Middle frontal gyrus (tissue), 1 donor: ENCODE results near the gene FRMD4A.

Source experiments
- DNase-seq: peaks from one replicate; pipeline ENCODE4 v3.0.0-alpha.2; 2015; ENCODE audit warnings: low spot score; ENCODE audit errors: extremely low spot score

FRMD4A gene

GRCh38 chr10:14340051-14340744 lies 9.5 kb upstream of the FRMD4A start:
- no peak for DNase-seq

DNA sequence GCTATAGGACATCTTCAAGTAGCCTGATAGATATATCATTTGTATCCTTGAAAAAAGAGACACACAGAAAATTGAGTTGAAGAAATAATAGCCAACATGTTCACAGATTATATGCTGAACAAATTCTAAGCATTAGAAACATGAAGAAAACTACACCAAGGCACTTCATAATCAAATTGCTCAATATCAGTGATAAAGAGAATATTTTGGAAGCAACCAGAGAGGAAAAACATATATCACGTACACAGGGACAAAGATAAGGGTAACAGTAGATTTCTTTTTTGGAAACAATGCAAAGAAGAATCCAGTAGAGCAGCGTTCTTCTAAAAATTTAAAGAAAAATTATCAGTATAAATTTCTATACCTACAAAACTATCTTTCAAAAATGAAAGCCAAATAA lies 6.0 kb upstream of the FRMD4A start:
- DNase-seq = no peak

GRCh38 chr10:14334771-14335170 lies 4.0 kb upstream of the FRMD4A start:
- DNase-seq = no peak

GRCh38 chr10:14333606-14334005 lies 2.9 kb upstream of the FRMD4A start:
- DNase-seq = no peak

- no peak for DNase-seq
Observed at GRCh38 chr10:14332903-14333302, 2.2 kb upstream of the FRMD4A start.

DNA sequence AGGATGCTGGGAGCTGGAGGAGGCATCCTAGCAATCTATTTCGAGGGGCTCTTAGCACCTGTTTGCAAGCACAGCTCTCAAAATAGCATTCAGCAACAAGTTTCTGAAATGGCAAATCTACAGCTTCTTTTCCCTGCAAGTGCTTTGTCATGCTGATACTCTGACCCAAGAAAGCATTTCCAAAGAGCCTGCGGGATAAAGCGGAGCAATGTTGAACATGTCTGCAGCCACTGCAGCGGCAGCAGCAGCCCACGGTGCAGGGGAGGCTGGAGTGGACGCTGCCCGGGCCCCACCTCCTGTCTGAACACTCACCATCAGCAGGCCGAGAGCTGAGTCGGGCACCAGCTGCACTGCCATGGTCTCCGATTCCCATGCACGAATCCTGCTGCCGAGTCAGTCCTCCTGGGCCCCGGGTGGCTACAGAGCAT lies 964 bp downstream of the FRMD4A start:
- no peak for DNase-seq

DNA sequence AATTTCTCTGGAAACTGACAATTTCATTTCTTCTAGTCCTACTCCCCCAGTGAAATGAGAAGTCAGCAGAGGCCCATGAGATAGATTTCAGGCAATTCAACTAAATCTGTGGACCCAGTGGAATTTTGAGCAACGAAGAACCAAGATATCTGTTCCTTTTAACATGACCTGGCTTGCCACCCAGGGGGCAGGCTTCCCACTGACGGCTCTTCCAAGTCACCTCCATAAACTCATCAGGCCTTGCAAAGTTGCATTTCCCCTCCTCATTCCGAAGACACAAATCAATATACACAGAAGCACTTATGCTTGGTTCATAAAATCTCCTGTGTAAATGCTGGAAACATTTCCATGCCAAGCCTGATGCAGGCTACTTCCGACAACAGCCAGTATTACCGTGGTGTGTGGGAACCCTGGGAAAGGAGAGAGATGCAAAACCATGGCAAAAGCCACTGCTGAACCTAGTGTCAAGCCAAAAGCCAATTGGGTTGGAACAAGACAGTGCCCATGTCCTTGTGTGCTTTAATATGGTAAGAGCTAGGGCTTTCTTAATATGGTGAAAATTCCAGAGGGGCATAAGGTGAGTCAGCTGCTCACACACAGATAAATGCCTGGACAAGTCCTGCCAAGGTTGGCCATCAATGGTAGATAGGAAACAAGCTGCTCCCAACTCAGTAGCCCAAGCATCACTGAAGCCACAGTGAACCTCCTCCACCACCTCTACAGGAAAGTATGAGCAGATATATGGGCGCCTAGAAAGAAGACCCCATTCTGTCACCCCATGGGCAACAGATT lies 1.6 kb downstream of the FRMD4A start:
- no peak for DNase-seq

GRCh38 chr10:14327527-14327926 lies 3.2 kb downstream of the FRMD4A start:
- peak; percentile 48 for DNase-seq

DNA sequence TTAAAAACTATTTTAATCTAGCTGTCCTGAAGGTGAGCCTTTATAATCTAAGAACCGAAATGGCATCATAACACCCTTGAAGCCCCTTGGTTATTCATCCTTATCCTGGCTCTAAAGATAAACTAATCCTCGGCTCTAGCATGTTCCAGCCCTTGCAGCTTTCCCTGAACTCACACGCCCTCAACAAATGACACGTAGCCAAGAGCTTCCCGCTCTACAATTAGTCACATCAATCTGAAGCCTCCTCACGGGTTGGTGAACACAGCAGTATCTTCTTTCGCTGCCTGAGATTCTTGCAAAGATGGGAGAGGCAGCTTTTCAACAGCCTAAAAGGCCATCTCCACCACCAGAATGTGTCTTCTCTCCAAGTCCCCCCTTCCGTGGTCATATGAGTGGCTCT lies 4.1 kb downstream of the FRMD4A start:
- DNase-seq = no peak

- DNase-seq = no peak
Observed at GRCh38 chr10:14325325-14325955, 5.3 kb downstream of the FRMD4A start.

- no peak for DNase-seq
Observed at GRCh38 chr10:14322526-14323188, 8.1 kb downstream of the FRMD4A start.

- DNase-seq = no peak
Observed at GRCh38 chr10:14318007-14318406, 12.7 kb downstream of the FRMD4A start.

DNA sequence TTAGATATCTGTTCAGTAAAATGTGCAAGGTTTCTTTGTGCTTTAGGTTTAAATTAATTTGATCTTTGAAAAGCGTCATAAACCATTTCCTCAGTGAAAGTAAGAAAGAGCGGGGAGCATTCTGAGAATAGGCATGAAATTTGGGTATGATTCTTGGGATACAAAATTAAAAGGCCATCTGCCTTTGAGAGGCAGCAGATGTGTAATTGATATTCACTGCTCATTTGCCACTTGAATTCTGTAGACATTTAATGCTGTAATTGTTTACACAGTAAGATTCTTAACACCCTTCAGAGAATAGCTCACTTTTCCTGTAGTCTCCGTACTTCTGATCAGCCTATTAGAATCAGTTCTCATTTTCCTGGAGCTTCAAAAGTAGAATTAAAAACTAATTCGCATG lies 18.7 kb downstream of the FRMD4A start:
- no peak for DNase-seq

DNA sequence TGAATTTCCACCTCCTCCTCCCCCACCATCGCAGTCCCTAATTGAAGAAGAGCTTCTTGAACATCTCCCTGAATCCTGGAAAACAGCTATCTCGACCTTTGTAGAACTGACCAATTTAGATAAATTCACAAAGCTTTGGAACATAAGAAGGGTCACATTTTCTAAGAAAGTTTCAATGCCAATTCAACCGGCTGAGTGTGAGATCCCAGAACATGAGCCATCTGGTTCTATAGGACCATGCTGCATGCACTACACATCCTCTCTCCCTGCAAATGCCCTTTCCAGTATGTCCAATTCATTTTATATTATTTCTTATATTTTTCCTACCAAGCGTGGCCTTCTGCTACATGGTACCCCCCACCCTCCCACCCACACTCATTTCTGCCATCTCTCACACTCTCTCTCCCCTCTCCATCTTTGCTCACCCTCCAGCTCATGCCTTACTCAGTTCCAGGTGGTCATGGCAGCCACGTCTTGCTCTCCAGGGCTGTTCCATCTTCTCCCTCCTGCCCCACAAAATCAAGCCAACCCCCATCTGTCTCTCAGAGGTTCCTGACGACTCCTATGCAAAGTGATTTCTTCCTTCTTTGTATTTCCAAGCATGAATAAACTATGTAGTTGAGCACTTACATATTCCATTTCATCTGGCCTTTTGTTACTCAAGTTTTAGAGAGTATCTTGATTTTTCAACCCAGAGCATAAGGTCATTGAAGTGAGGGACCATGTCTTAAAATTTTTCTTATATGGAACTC lies 19.3 kb downstream of the FRMD4A start:
- DNase-seq = no peak

DNA sequence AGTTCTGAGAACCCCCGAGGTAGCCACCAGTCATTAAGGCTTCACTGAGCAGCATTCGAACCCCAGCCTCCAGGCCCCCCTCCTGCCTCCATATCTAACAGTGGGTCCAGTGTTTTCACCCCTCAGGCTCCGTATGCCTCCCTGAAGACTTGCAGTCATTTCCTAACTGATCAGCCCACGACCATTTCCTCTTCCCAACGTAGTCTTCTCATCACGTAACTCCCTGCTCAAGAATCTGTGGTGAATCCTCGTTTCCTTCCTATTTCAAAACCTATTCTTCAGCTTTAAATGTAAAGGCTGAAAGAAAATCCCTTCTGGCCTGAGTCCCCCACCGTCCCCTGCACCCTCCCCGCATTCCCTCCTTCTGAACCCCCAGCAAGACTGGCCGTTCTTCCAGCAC lies 21.1 kb downstream of the FRMD4A start:
- DNase-seq = no peak

DNA sequence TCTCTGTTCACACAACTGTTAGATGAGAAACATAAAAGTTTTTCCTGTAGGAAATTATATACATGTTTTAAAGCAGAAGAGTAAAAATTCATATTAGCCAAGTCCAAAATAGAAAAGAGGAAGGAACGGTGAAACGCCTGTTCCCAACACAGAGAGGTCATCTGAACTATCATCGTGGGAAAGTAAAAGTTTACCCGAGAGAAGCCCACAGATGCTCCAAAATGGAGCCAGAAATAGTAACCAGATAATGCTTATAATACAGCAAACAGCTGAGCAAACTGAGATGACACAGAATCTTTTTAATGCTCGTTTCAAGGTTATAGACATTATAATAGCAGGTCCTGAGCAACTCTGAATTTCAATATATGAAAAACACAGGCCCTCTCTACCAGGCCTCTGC lies 24.5 kb downstream of the FRMD4A start:
- no peak for DNase-seq

GRCh38 chr10:14304046-14304445 lies 26.7 kb downstream of the FRMD4A start:
- peak; percentile 39 for DNase-seq

DNA sequence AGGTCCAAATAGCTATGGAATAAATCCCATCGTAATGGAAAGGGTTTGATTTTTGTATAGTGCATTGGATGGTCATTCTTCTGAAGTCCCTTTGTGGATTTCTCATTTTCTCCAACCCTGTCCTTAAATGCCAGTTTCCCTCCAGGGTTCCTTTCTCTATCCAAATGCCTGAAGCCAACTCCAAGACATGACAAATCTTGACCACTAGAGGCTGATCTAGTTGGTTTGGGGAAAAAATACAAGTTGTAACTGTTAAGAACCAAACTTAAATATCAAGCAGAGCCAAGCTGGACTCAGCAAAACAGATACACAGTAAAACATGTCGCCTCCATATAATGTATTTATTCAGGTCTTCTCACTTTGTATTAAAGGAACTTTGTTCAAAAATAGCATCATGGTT lies 28.7 kb downstream of the FRMD4A start:
- DNase-seq = no peak

DNA sequence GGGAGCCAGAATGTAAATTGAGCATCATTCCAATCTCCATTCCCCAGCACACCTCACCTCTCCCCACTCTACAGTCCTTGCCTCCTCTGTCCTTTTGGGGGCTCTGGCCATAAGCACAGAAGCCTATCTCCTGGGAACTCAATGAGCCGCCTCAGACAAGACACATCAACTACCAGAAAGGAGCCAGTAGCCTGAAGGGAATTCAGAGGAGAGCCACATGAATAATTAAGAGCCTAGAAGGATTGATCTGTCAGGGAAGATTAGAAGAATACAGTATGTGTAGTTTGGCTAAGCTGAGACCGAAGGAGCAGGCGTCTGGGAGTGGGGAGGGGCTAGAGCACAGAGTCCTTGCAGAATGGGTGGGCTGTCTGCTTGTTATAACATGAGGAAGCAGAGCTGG lies 31.2 kb downstream of the FRMD4A start:
- no peak for DNase-seq

- DNase-seq = no peak
Observed at GRCh38 chr10:14296065-14296709, 34.5 kb downstream of the FRMD4A start.
